NCI-H1436 treated with DMSO at 0.1 percent for 48 hours (cell line): ENCODE data around the gene THBS3.
"Not testable (repeated sequence)": the region's sequence is repeated elsewhere in the genome, so short reads cannot be mapped to it uniquely, and the experiment has no call there.

Source experiments
- DNase-seq: peaks from one replicate; lab custom pipeline; 2025; lab: John Stamatoyannopoulos, UW

The THBS3 gene

DNA sequence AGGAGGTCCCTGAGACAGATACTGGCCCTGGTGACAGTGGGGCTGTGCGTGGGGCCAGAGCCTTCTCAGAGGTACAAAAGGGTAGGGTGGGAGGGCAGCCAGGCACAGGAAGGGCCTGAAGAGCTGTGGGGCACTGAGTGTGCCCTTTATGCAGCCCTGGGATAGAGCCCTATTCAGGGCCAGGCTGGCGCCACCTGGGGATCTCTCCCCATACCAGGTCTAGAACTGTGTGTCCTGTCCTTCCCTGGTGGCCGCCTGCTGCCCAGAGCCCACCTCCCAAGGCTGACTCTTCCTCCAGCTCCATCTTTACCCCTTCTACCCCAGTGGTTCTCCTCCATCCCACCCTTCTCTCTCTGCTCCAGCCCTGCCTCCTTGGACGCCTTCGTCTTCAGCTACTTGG is 25.8 kb upstream of the THBS3 start:
- not testable (repeated sequence) for DNase-seq

DNA sequence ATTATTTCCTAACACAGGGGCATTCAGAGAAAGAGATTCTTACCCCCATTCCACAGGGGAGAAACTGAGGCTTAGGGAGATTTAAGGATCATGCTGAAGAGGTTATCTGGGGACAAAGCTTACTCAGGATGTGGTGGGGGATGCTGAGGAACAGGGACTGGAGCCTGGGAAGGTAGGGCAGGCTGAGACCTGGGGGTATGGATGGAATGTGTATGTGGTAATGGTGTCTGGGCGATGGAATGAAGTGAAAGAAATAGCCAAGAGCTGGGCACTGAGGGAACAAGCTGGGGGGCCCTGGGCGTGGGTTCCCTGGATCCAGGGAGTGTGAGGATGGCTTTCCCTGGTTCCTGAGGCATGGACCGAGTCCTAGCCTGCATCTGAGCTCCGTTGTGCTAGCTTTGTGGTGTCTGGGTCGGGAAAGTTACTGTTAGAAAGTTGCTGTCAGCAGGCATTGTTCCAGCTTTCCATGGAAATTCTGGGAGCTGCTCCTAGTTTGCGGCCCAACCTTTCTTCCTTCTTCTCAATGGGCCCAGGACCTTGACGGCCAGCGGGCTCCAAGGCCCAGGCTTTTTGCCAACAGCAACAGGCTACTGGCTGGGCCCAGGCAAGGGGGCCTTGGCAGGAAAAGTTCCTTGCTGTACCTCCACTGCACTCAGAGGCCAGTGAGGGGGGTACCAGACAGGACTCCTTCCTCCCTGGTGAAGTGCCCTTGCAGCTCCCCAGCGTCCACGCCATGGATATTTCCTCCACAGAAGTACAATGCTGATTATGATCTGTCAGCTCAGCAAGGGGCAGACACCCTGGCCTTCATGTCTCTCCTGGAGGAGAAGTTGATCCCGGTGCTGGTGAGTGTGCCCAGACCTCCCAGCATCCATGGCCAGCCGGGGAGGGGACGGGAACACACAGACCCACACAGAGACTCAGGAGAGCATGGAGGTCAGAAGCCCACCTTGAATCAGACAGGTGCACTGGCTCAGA is 24.6 kb upstream of the THBS3 start:
- not testable (repeated sequence) for DNase-seq

DNA sequence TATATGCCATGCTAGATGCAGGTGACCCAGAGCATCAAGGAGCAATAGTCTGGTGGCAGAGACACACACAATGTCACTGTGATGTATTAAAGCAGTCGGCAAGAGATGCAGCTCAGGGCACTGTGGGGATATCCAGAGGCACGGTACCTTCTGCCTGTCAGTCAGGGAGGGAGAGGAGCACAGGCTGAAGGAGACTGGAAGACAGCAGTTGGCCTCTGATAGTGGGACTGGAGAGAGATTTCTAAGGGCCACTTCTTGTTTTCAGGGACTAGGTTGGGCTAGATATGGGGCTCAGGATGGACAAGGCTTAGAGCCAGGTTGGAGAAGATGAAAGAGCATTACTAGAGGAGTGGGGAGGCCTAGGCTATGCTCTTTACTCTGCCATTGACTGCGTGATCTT is 23.6 kb upstream of the THBS3 start:
- DNase-seq: not testable (repeated sequence)

DNA sequence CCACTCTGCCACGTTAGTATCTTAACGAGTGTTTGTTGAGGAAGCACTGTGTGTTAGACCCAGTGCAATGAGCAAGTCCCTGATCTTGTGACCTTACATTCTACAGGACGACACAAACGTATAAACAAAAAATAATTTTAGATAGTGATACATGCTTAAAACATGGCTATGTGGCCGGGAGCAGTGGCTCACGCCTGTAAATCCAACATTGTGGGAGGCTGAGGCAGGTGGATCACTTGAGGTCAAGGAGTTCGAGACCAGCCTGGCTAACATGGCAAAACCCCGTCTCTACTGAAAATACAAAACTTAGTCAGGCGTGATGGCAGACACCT is 20.4 kb upstream of the THBS3 start:
- no peak for DNase-seq

DNA sequence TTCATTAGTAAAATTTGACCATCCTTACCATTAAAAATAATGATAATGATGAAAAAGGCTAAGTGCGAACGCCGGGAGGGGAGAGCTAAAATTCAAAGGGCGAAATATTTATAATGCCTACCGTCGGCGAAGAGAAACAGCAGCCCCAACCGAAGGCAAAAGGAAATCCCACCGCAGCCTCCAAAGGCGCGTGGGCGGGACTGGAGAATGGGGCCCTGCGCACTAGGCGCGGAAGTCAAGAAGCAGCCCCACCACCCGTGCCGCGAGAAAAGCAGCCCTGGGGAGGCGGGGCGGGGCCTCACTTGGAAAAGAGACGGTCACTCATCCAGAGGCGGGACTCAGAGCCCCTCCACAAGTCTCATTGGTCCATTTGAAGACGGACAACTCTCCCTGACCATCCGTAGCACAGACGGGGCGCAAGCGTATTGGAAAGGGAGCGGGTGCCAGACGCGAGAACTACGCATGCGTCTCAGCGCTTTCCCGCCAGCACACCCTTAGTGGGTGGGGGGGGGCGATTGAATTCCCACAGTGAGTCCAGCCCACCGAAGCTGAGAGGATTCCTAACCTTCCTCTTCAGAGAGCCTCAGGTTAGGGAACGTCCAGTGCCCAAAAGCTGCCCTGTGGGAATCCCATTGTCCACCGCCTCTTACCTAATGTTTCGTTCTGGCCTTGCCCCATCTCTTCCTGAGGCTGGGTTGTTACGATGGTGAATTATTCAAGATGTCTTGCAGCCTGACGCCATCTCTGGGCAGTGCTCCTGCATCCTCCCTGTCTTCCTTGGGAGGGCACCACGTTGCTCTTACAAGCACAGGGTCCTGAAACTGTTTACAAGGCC is 19.8 kb upstream of the THBS3 start:
- DNase-seq: peak; percentile 97

DNA sequence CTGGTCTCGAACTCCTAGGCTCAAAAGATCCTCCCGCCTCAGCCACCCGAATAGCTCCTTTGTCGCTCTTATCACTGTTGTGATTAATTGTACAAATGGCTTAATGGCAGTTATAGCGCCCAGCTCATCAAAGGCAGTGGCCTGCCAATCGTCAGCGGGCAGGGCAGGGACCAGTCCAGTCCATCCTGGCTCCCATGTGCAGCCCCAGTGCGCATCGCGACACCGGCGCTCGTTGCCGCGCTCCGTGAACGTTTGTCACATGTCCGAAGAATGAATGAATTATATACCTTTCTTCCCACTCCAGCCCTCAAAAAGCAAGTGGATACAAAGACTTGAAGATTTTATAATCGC is 19.2 kb upstream of the THBS3 start:
- no peak for DNase-seq

DNA sequence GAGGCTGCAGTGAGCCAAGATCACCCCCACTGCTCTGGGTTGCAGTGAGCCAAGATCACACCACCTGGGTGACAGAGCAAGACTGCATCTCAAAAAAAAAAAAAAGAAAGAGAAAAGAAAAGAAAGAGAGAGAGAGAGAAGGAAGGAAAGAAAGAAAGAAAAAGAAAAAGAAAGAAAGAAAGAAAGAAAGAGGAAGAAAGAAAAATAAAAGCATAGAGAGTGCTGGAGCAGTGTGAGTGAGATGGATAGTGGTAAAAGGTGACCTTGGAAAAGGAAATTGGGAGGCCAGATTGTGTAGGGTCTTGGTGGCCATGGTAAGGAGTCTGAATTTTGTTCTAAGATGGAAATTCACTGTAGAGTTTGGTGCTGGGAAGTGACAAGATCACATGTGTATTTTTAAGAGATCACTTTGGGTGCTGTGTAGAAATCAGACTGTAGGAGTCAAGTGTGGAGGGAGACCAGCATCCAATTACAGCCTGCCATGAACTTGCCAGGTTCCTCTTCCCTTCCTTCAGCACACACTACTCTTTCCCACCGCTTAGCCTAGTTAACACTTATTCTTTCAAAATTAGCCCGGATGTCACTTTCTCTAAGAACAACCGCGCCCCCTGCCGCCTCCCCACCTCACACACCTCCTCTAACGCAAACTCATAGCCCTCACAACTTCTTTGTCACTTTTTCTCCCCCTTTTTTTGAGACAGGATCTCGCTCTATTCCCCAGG is 18.7 kb upstream of the THBS3 start:
- peak; percentile 55 for DNase-seq

DNA sequence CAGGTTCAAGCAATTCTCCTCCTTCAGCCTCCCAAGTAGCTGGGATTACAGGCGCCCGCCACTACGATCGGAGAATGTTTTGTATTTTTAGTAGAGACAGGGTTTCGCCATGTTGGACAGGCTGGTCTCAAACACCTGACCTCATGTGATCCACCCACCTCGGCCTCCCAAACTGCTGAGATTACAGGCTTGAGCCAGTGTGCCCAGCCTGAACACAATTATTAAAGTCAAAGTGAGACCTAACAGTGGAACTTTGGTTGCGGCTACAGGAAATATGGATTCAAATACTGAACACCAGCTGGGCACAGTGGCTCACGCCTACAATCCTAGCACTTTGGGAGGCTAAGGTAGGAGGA is 17.7 kb upstream of the THBS3 start:
- DNase-seq: not testable (repeated sequence)

DNA sequence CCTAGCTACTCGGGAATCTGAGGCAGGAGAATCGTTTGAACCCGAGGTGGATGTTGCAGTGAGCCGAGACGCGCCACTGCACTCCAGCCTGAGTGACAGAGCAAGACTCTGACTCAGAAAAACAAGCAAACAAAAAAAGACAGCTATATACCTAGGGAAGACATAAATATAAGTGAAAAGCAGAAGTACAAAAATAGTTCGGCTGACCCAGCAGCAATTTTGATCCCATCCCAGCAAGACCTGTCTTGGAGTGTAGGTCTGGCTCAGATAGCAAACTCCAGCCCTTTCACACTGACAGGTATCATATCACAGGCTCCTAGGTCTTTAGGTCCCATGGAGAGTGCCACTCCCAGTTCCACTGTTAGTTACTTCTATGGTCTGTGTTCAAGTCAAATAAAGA is 15.3 kb upstream of the THBS3 start:
- DNase-seq: no peak

DNA sequence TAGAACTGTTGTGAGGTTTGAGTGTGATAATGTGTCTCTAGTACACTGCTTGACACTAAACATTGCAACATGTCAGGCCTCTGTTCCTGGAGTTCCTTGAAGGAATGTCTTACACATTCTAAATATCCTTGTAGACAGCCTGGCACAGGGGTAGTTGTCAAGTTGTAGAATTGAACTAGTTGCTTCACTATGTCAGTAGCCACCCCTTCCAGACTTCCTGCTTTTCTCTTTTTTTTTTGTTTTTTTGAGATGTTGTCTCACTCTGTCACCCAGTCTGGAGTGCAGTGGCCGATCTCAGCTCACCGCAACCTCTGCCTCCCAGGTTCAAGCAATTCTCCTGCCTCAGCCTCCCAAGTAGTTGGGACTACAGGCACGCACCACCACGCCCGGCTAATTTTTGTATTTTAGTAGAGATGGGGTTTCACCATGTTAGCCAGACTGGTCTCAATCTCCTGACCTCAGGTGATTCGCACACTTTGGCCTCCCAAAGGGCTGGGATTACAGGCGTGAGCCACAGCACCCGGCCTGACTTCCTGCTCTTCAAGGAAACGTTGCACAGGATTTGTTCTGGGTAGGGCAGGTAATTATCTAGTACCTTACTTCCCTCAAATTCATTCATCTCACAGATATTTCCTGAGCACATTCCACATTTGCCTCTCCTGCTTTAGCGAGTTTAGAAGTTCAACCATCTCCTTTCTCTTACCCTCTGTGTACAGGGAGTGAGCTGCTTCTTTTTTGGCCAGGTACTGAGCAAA is 12.7 kb upstream of the THBS3 start:
- not testable (repeated sequence) for DNase-seq

DNA sequence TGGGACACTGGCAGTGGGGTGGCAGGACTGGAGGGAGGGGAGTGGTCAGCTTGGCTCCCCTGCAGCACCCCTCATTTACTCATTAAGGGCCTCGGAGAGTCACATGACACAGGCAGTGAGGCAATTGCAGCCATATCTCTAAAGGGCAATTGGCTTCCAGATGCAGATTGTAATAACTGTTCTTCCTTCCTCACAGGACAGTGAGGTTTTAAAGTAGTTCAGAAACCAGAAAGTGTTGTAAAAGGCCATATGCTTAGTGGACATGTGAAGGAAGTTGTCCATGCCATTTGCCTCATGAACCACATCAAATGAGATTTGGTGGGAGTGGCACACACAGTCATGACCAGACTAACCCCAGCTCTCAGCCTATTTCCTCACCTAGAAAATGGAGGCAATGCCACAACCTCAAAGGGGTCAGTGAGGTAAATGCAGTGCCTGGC is 11.9 kb upstream of the THBS3 start:
- DNase-seq: no peak

DNA sequence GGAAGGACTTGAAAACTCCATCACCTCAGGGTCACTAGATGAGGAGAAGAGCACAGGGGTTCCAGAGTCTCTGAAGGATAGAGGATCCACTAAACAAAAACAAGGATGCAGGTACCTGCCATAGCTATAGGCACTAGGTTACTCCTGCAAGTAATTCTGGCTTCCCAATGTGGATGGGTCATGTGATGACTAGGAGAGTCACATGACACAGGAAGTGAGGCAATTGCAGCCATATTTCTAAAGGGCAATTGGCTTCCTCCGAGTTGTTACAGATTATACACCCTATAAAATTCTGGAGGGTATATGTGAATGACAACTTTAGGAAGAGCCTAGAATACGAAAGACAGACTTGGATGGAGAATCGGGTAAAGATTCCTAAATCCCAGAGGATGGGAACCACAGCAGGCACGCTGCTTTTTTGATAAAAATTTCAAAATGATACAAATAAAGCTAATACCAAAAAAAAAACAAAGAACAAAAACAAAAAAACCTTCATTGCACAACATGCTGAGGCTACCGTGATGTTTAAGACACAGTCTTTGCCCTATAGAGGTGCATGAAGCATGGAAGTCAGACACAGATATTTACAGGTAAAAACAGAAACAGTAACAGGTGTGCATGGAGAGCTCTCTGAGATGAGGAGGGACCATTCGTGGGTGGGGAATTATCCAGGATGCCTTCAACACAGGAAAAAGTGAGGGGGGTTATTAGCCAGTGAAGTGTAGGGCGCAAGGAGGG is 11.3 kb upstream of the THBS3 start:
- DNase-seq: no peak

DNA sequence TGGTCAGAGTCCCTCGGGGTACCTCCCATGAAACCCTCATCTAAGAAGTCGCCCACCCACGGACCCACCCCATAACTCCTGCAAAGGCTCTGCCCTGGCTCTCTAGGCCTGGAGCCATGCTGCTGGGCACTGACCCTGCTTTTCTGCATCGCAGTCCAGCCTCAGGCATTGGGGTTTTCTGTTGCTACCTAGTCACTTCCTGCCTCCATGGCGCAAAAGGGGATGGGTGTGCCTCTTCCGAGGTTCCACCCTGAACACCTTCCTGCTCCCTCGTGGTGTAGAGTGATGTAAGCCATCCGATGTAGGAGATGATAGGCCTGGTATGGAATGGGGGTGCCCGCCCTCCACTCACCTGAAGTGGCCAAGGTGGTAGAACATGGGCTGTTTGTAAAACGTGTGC is 7.0 kb upstream of the THBS3 start:
- DNase-seq: not testable (repeated sequence)

DNA sequence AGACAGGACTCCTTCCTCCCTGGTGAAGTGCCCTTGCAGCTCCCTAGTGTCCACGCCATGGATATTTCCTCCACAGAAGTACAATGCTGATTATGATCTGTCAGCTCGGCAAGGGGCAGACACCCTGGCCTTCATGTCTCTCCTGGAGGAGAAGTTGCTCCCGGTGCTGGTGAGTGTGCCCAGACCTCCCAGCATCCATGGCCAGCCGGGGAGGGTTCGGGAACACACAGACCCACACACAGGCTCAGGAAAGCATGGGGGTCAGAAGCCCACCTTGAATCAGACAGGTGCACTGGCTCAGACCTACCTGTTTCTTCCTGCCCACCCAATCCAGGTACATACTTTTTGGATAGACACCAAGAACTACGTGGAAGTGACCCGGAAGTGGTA is 4.3 kb upstream of the THBS3 start:
- not testable (repeated sequence) for DNase-seq

DNA sequence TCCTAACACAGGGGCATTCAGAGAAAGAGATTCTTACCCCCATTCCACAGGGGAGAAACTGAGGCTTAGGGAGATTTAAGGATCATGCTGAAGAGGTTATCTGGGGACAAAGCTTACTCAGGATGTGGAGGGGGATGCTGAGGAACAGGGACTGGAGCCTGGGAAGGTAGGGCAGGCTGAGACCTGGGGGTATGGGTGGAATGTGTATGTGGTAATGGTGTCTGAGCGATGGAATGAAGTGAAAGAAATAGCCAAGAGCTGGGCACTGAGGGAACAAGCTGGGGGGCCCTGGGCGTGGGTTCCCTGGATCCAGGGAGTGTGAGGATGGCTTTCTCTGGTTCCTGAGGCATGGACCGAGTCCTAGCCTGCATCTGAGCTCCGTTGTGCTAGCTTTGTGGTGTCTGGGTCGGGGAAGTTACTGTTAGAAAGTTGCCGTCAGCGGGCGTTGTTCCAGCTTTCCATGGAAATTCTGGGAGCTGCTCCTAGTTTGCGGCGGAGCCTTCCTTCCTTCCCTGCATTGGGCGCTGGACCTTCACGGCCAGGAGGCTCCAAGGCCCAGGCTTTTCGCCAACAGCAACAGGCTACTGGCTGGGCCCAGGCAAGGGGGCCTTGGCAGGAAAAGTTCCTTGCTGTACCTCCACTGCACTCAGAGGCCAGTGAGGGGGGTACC is 3.8 kb upstream of the THBS3 start:
- DNase-seq: not testable (repeated sequence)

DNA sequence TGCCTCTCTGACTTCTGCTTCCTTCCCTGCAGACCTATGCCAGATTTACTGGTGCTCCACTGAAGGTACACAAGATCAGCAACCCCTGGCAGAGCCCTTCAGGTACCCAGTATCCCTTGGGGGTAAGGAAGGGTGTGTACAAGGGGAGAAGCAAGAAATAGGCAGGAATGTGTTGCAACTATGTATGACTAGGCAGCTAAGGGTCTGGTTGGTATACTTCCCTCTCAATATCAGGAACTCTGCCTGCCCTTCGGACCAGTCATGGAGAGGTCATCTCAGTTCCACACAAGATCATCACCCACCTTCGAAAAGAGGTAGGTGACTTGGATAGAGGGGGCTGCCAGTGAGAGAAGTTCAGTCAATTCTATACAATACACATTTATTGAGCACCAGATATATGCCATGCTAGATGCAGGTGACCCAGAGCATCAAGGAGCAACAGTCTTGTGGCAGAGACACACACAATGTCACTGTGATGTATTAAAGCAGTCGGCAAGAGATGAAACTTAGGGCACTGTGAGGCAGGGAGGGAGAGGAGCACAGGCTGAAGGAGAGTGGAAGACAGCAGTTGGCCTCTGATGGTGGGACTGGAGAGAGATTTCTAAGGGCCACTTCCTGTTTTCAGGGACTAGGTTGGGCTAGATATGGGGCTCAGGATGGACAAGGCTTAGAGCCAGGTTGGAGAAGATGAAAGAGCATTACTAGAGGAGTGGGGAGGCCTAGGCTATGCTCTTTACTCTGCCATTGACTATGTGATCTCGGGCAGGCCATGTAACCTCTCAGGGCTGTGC is 2.8 kb upstream of the THBS3 start:
- DNase-seq: no peak

DNA sequence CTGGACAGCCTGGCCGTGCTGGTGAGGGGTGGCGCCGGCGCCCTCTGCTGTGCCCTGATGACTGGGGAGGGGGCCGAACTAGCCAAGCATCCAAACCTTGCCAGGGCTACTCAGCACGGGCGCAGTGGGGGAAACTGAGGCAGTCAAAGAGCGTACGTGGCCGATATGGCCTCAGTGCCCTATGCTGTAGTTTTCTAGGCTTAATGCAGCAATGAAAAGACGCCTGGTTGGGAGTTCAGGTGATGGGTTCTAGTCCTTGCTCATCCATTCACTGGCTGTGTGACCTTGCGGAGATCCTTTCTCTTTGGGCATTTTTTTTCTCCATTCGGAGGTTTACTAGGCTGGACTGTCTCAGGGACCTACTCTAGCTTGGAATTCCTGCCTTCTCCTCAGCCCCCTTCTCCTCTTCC is 1.6 kb upstream of the THBS3 start:
- no peak for DNase-seq

DNA sequence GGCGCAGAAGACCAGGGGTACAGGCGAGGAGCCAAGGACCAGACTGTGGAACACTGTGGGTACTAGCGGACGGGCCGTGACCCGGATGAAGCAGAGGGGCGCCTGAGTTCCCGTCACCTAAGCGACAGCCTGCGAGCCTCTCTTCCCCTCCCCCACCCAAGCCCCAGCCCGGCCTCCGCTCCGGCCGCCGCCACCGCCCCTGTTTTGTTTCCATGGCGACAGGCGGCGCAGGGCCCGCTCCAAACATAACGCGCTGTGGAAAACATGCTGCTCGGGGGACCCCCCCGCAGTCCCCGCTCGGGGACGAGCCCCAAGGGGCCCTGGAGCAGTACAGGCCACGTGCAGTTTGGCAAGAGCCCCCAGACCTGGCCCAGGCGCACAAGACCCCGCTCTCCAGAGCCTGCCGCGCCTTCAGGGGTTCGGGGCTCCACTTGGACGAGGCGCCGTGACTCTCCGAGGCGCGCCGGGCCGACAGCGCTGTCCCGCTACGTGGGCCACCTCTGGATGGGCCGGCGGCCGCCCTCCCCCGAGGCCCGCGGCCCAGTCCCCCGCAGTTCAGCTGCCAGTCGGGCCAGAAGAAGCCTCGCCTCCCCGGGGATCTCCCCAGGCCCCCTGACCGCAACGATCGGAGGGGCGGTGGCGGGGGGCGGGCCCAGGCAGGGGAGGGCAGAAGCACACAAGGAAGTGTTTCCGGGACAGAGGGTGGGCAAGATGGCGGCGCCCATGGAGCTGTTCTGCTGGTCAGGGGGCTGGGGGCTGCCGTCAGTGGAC is 1.0 kb upstream of the THBS3 start, which contains the start of gene MTX1:
TSS of gene MTX1 (plus strand) at position 155 of the 771 bp plus-strand sequence. CDS start at position 265, 110 bp downstream.
- DNase-seq: no peak
